Sigmoid colon (tissue), 7 donors: ENCODE data around the gene ZNF180. TPM values are rescaled to one million over a fixed set of nuclear protein-coding genes. Genes with fewer than 3 reads are reported as not detected.
A peak's percentile ranks its signal among the peaks of the same experiment; 100 is the strongest.

Experiments used
- DNase-seq: peaks from one replicate; pipeline ENCODE4 v3.0.0-alpha.2; 2019
- H3K27ac ChIP-seq, 4 donors: fragments of 200-600 bp; sonication (generic); one replicate each; pipeline ENCODE4 v1.5.1; 2016 to 2019; ENCODE audit warnings: mild to moderate bottlenecking in 1 of 4
- H3K27me3 ChIP-seq, 3 donors: fragments of 200-600 bp; sonication (generic); one replicate each; pipeline ENCODE4 v1.5.1; 2019; ENCODE audit warnings: mild to moderate bottlenecking in 1 of 3
- H3K36me3 ChIP-seq, 4 donors: fragments of 200-600 bp; sonication (generic); one replicate each; pipeline ENCODE4 v1.5.1; 2016 to 2019
- H3K4me1 ChIP-seq, 4 donors: fragments of 200-600 bp; sonication (generic); one replicate each; pipeline ENCODE4 v1.5.1; 2017 to 2019
- H3K4me3 ChIP-seq, 4 donors: fragments of 200-600 bp; sonication (generic); one replicate each; pipeline ENCODE4 v1.5.1; 2017 to 2019; ENCODE audit warnings: mild to moderate bottlenecking in 2 of 4, moderate library complexity in 1 of 4
- H3K9me3 ChIP-seq, 4 donors: fragments of 200-600 bp in 3 of 4; sonication (generic) in 3 of 4; one replicate each; pipeline versions ENCODE4 v1.5.1 to v1.6.1; 2013 to 2019
- EP300 ChIP-seq, 4 donors: sonication (generic); formaldehyde crosslinking; IDR thresholded peaks; one replicate each; pipeline ENCODE4 v1.6.1; 2017; ENCODE audit warnings: antibody characterized with exemption in 4 of 4
- POLR2A ChIP-seq, 2 donors: fragments of 450-650 bp; IDR thresholded peaks; one replicate each; pipeline ENCODE4 v1.6.1; 2016; ENCODE audit warnings: antibody characterized with exemption in 2 of 2, mild to moderate bottlenecking in 2 of 2, moderate library complexity in 2 of 2
- POLR2AphosphoS5 ChIP-seq, 4 donors: sonication (generic); formaldehyde crosslinking; IDR thresholded peaks; one replicate each; pipeline ENCODE4 v1.6.1; 2017; ENCODE audit warnings: antibody characterized with exemption in 4 of 4
- WGBS, 2 donors: extraction: QIAGEN DNeasy Blood & Tissue Kit; methylation state at CpG; one replicate each; pipeline ENCODE4 v1.1.7; 2013; 5-methylcytosine and 5-hydroxymethylcytosine counted together
- intact Hi-C: fragments of 100-400 bp; cut with DNase I; formaldehyde crosslinking; loops from one replicate; pipeline ENCODE4 v1.15.1; 2023
- polyA plus RNA-seq, 3 donors: library from polyadenylated mRNA; stranded (reverse); fragments of 200-250 nt; gene quantifications; one replicate each; pipeline ENCODE4 v1.2.3, GENCODE V29; 2013
- total RNA-seq, 4 donors: library from RNA; depleted of rRNA; stranded (reverse); fragments of >200 nt; gene quantifications; one replicate each; pipeline ENCODE4 v1.1.0, GENCODE V29; 2016
- TF ChIP-seq, protein P1 (sequence below), 4 experiments: fragments of 450-650 bp in 3 of 4; fragments of 200-600 bp in 1 of 4; IDR thresholded peaks; one replicate each; pipeline ENCODE4 v1.5.1; 2016 to 2019; ENCODE audit warnings: antibody characterized with exemption in 4 of 4, mild to moderate bottlenecking in 3 of 4, moderate library complexity in 2 of 4
- donor health status: healthy with polysubstance abuse.
- donor health status: Bipolar disorder and iron deficiency.
- donor health status: healthy.

Gene ZNF180
- total RNA-seq: 10 to 100 TPM in 2 of 4 donors, 1 to 10 TPM in 2; 8.4 to 19.5 (median 10.2) TPM
- polyA plus RNA-seq: 1 to 10 TPM; 2.4 to 4.9 (median 4.8) TPM

DNA sequence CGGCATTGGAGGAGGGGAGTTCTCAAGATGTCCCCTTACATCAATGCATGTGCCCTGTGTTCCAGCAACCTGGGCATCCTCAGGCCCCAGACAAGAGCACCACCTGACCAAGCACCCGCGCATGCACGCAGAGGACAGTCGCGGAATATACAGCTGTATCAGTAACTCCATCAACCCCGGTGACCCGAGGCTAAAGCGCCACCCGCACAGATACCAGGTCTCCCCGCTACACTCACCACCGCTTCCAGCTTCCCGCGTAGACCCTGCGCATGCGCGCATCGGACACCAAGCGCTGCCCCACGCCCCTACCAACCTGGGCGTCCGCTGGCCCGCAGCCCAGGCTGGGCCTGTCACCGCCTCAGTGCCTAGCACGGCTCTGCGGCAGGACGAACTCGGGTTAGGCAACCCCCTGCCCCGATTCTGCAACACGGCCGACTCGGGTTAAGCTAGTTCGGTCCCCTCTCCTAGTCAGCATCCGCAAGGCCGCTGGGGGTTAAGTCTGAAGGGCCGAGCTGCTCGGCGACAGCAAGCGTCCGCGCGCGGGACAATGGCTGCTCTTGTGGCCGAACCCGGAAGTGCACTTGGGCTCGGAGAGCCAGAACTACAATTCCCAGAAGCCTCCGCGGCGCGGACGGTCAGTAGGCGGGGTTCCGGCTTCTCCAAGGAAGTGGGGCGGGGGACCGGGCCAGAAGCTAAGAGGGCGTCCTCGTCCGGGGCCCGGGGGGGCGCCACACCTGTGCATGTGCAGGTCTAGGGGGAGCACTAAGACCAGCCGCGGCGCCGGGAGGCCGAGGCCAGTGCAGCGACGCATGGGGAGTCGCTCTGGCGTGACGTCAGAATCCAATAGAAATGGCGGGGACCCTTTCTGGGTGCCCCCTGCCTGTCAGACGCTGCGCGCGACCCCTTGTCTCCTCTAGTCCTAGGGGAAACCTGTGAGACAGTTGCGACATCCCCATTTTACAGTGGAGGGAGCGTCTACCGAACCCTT is at the start of gene ZNF180:
TSS of gene ZNF180 (minus strand) at position 561 of the 988 bp plus-strand sequence. CDS start 3,188 bp downstream, outside the sequence.
- Histone ChIP-seq H3K27me3 (no peaks in the 10 kb centered on the region), H3K9me3 (peaks cover 9 to 28% (median 16%) of the 10 kb centered on the region in 4 donors), H3K4me3 (peak within 1 kb of the TSS; percentile 67 to 90 (median 80)), H3K4me1 (peaks cover 0 to 20% (median 16%) of the 10 kb centered on the region in 4 donors), H3K36me3 (peaks cover 11 to 23% (median 20%) of the 10 kb centered on the region in 4 donors), H3K27ac (peak within 1 kb of the TSS; percentile 82 to 89 (median 84))
- 0 to 1% methylated on average over 78 of the region's 78 CpGs for WGBS, 2 donors
- peak; percentile 96 for DNase-seq
- TF ChIP-seq POLR2A (IDR thresholded peaks at IDR 0.05) (peak; percentile 80), EP300 (IDR thresholded peaks at IDR 0.05) (no peak), POLR2AphosphoS5 (IDR thresholded peaks at IDR 0.05) (peak; percentile 76 to 95 (median 86))
- TF ChIP-seq, protein P1, sequence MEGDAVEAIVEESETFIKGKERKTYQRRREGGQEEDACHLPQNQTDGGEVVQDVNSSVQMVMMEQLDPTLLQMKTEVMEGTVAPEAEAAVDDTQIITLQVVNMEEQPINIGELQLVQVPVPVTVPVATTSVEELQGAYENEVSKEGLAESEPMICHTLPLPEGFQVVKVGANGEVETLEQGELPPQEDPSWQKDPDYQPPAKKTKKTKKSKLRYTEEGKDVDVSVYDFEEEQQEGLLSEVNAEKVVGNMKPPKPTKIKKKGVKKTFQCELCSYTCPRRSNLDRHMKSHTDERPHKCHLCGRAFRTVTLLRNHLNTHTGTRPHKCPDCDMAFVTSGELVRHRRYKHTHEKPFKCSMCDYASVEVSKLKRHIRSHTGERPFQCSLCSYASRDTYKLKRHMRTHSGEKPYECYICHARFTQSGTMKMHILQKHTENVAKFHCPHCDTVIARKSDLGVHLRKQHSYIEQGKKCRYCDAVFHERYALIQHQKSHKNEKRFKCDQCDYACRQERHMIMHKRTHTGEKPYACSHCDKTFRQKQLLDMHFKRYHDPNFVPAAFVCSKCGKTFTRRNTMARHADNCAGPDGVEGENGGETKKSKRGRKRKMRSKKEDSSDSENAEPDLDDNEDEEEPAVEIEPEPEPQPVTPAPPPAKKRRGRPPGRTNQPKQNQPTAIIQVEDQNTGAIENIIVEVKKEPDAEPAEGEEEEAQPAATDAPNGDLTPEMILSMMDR (IDR thresholded peaks at IDR 0.05): peak; percentile 46 to 72 (median 68)
- intact Hi-C loops: loop anchor here (2.0 kb wide), 1 partner anchor 143 kb away; the partner anchor contains the start of gene ZNF112

DNA sequence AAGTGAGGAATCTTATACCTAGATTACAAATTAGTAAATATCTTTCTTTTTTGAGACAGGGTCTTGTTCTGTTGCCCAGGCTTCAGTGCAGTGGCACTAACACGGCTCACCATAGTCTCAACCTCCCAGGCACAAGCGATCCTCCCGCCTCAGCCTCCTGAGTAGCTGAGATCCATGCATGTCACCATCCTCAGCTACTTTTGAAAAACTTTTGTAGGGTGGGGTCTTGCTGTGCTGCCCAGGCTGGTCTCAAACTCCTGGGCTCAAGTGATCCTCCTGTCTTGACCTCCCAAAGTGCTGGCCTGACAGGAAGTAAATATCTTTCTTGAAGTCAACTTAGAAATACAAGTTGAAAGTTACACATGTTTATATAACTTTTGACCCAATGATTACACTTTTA is 49.2 kb upstream of the ZNF180 start:
- no peak for DNase-seq
- Histone ChIP-seq H3K27ac (no peak overlapping the region), H3K27me3 (no peaks in the 10 kb centered on the region), H3K4me3 (no peak overlapping the region), H3K36me3 (no peaks in the 10 kb centered on the region), H3K9me3 (no peaks in the 10 kb centered on the region), H3K4me1 (no peaks in the 10 kb centered on the region)
- TF ChIP-seq EP300 (IDR thresholded peaks at IDR 0.05): no peak
- TF ChIP-seq, protein P1 (IDR thresholded peaks at IDR 0.05): no peak
- TF ChIP-seq POLR2A (IDR thresholded peaks at IDR 0.05): no peak
- TF ChIP-seq POLR2AphosphoS5 (IDR thresholded peaks at IDR 0.05): no peak
- intact Hi-C loops: no loop called here
- WGBS, 2 donors: 92 to 95% methylated on average over 3 of the region's 3 CpGs

DNA sequence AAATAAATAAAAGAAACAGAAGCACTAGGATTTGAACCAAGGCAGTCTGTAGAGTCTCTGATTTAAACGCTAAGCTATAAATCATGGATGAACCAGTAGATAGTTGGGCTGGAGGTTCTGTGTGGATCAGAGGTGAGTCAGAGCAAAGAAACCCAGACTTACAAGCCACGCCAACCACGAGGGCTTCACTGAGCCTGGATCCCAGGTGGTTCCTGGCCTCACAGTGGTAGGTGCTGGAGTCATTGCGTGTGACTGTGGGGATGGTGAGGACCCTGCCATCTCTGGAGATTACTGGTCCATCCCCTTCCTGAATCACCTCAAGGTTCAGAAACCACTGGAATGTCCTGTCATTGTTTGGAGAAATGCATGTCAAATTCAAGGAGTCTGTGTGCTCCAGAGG is 48.4 kb upstream of the ZNF180 start:
- Histone ChIP-seq H3K4me3 (no peak overlapping the region), H3K27ac (no peak overlapping the region), H3K36me3 (no peaks in the 10 kb centered on the region), H3K9me3 (no peaks in the 10 kb centered on the region), H3K4me1 (no peaks in the 10 kb centered on the region), H3K27me3 (peaks cover 0 to 6% (median 0%) of the 10 kb centered on the region in 3 donors)
- 86% methylated on average over 4 of the region's 4 CpGs for WGBS, 2 donors
- no peak for DNase-seq
- intact Hi-C loops: no loop called here
- TF ChIP-seq EP300 (IDR thresholded peaks at IDR 0.05): no peak
- no peak for TF ChIP-seq POLR2AphosphoS5 (IDR thresholded peaks at IDR 0.05)
- no peak for TF ChIP-seq POLR2A (IDR thresholded peaks at IDR 0.05)
- TF ChIP-seq, protein P1 (IDR thresholded peaks at IDR 0.05): no peak

DNA sequence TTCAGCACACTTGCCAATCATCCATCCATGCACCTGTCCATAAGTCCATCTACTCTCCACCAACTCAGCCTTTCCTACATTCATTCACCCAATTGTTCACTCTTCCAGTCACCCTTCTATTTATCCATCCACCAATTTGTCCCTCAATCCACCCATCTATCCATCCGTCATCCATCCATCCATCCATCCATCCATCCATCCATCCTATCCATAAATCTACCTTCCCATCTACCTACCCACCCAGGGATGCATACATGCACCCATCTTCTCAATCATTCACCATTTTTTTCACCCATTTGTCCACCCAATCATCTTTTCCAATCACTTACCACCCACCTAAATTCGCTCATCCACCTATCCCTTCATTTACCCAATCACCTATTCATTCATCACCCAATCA is 43.7 kb upstream of the ZNF180 start:
- 73% methylated on average over 2 of the region's 2 CpGs for WGBS, 2 donors
- Histone ChIP-seq H3K4me3 (no peak overlapping the region), H3K27me3 (peaks cover 0 to 6% (median 0%) of the 10 kb centered on the region in 3 donors), H3K4me1 (no peaks in the 10 kb centered on the region), H3K36me3 (no peaks in the 10 kb centered on the region), H3K9me3 (no peaks in the 10 kb centered on the region), H3K27ac (no peak overlapping the region)
- TF ChIP-seq, protein P1 (IDR thresholded peaks at IDR 0.05): no peak
- TF ChIP-seq POLR2AphosphoS5 (IDR thresholded peaks at IDR 0.05): no peak
- no peak for TF ChIP-seq EP300 (IDR thresholded peaks at IDR 0.05)
- TF ChIP-seq POLR2A (IDR thresholded peaks at IDR 0.05): no peak
- intact Hi-C loops: no loop called here
- no peak for DNase-seq
